NCI-H1436 treated with DMSO at 0.1 percent for 48 hours (cell line): Measurements from ENCODE around the gene DDN.

ENCODE experiments used
- DNase-seq: peaks from one replicate; lab custom pipeline; 2025; lab: John Stamatoyannopoulos, UW

DDN gene

GRCh38 chr12:49013428-49013827 lies 14.3 kb upstream of the DDN start:
- DNase-seq: no peak

GRCh38 chr12:49012739-49013138 lies 13.6 kb upstream of the DDN start:
- DNase-seq: no peak

GRCh38 chr12:49010092-49010668 lies 11.0 kb upstream of the DDN start:
- no peak for DNase-seq

GRCh38 chr12:49008943-49009342 lies 9.8 kb upstream of the DDN start:
- no peak for DNase-seq

GRCh38 chr12:49000346-49000745 lies 1.2 kb upstream of the DDN start:
- DNase-seq: no peak

GRCh38 chr12:48998497-48999353 lies 450 bp downstream of the DDN start:
- DNase-seq: no peak

GRCh38 chr12:48997719-48998496 lies 1.3 kb downstream of the DDN start:
- DNase-seq: no peak

GRCh38 chr12:48996794-48997718 lies 2.1 kb downstream of the DDN start:
- DNase-seq: no peak

- DNase-seq: no peak
These were observed 3.9 kb downstream of the DDN start for GRCh38 chr12:48995086-48995879.

- DNase-seq: no peak
These were observed 4.7 kb downstream of the DDN start for GRCh38 chr12:48994224-48995085.

GRCh38 chr12:48993787-48994186 lies 5.4 kb downstream of the DDN start:
- no peak for DNase-seq

GRCh38 chr12:48991247-48992050 lies 7.7 kb downstream of the DDN start:
- DNase-seq: no peak

- DNase-seq: peak; percentile 54
These were observed 8.6 kb downstream of the DDN start for GRCh38 chr12:48990552-48990951.

- DNase-seq: no peak
These were observed 11.0 kb downstream of the DDN start for GRCh38 chr12:48988030-48988649.

- DNase-seq: no peak
These were observed 12.4 kb downstream of the DDN start for GRCh38 chr12:48986720-48987291.

- no peak for DNase-seq
These were observed 13.3 kb downstream of the DDN start for GRCh38 chr12:48985901-48986300.

GRCh38 chr12:48985475-48985897 lies 13.7 kb downstream of the DDN start:
- DNase-seq: no peak

GRCh38 chr12:48982397-48983080 lies 16.6 kb downstream of the DDN start:
- no peak for DNase-seq
